Measurements from ENCODE around the gene GM2A.

The GM2A gene

DNA sequence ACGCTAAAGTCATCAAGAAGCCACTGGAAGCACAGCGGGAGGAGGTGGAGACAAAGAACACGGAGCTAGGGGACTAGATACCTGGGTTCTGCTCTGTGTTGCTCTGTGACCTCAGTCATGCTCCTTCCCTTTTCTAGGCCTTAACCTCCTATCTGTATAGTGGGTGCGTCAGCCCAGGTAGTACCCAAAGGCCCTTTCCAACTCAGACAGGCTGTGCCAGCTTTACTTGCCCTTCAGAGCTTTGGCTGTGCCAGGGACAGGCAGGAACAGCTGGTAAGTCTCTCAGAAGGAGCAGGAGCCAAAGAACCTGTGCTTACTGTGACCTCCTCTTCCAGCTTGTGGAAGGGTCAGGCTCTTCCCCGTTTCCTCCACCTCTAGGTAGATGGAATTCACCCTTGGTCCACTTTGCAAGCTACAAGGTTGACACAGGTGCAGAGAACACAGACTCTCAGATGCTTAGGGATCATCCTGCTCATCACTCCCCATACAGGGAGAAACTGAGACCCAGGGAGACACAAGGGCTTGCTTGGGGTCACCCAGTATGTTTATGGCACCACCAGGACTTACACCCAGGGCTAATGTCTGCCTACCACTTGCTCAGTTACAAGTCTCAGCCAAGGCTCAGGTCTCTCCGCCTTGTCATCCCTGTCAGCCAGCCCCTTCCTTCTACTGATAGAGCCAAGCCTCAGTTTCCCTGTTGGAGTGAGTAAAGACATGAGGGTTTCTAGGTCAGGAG, 30.8 kb upstream of the GM2A start:
- TF ChIP-seq GATA2 (IDR thresholded peaks at IDR 0.05; ENCODE audit: low read depth, low read length), result no peak
- TF ChIP-seq GATA3 (IDR thresholded peaks at IDR 0.05; ENCODE audit: low read depth, low read length), result no peak

DNA sequence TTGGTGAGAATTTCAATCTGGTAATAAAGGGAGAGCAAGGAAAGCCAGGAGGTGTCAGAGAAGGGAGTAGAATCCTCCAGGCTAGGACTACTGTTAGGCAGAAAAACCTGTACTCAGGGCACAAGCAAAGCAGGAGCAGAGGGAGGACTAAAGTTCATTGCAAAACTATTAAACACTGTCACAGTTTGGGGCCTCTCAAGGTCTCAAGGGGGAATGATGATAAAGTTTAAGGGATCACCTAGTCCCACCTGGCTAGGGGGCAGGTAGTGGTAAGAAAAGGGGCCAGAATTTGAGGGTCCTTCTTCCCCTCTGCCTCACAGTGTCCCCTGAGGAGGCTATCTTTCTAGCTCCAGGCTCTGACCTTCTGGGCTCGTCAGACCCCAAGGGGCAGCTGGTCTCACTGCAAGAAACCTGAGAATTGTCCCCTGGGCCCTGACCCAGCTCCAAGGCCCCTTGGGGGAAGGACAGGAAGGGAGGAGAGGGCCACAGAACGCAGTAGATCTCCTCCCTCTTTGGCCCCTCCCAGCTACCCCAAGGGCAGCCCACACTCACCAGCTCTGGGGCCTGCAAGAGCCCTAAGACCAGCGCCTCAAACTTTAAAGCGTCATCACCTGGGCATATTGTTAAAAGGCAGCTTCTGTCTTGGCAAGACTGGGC, 30.1 kb upstream of the GM2A start:
- TF ChIP-seq GATA3 (IDR thresholded peaks at IDR 0.05; ENCODE audit: low read depth, low read length) (no peak), GATA2 (IDR thresholded peaks at IDR 0.05; ENCODE audit: low read depth, low read length) (no peak)

DNA sequence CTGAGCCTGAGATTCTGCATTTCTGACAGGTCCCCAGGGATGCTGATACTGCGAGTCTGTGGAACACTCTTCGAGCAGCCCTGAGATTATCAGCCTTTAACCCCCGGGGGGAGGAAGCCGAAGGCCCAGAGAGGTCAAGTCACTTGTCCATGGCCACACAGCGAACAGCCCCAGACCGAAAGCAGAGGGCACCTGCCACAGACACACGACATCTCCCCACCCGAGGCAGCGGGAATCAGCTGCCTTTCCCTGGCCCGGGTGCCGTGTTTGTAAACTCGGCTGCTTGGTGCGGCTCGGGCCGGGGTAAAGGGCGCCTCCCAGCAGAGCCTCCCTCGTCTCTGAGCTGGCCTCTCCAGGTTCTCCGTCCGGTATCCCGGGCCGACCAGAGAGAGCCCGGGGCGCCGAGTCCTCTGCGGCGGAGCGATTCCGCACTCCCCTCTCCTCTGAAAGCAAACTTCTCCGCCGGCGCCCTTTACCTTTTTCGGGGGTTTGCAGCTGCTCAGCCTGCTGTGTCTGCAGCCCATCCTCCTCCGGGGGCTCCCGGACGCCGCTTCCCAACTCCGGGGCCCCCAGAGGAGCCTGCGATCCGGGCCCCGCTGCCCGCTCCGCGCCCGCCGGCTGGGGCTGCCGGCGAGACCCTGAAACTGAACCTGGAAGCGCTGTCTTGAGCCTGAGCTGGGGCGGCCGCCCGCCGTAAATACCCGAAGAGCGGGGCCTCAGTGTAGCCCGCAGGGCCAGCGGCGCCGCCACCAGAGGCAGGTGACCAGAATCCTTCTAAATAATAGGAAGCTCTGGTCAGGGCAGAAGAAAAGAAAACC, 29.3 kb upstream of the GM2A start, which contains the start of gene CCDC69:
CCDC69 (minus strand) TSS at position 646 of the 818 bp plus-strand sequence; CDS start at position 524, 122 bp downstream.
- no peak for TF ChIP-seq GATA2 (IDR thresholded peaks at IDR 0.05; ENCODE audit: low read depth, low read length)
- TF ChIP-seq GATA3 (IDR thresholded peaks at IDR 0.05; ENCODE audit: low read depth, low read length), result no peak

DNA sequence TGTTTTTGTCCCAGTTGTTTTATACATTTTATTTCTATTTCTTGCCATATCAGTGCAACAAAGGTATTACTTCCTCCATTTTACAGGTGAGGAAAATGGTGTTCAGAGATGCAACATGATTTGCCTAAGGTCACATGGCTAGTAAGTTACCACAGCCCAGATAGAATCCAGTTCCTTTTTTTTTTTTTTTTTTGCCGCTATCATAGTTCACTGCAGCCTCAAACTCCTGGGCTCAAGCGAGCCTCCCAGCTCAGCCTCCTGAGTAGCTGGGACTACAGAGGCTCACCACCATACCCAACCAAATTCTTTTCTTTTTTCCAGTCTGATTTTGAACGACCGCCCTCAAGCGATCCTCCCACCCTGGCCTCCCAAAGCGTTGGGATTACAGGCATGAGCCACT, 28.6 kb upstream of the GM2A start:
- TF ChIP-seq GATA3 (IDR thresholded peaks at IDR 0.05; ENCODE audit: low read depth, low read length) (no peak), GATA2 (IDR thresholded peaks at IDR 0.05; ENCODE audit: low read depth, low read length) (no peak)

DNA sequence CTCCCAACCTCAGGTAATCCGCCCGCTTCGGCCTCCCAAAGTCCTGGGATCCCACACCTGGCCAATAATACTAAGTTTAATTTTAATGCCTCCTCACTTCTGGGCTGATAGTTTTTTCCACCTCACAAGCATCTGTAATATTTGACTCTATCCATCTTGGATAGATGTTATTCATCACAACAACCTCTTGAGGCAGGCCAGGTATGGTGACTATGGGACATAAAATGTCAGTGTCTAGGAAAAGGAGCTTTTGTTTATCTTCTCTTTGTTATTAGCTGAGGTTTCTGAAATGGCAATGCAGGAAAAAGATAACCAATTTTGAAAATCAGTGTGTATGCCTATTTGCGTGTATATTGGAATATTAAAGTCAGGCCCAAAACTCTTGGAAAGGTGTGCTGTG, 27.9 kb upstream of the GM2A start:
- TF ChIP-seq GATA3 (IDR thresholded peaks at IDR 0.05; ENCODE audit: low read depth, low read length) (no peak), GATA2 (IDR thresholded peaks at IDR 0.05; ENCODE audit: low read depth, low read length) (no peak)

DNA sequence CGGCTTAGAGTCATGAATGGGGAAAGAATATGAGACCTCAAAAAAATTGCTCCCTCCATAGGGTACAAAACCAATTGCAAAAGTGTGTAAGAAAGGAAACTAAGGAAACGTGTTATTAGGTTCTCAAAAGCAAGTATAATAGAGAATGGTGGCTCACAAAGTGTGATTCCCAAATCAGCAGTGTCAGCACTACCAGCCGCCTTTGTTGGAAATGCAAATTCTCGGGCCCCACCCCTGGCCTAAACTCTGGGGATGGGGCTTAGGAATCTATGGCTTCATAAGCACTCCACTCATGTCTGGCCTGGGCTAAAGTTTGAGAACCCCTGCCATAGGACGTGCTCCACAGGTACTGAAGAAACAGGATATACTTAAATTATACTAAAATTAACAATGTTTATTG, 27.5 kb upstream of the GM2A start:
- no peak for TF ChIP-seq GATA2 (IDR thresholded peaks at IDR 0.05; ENCODE audit: low read depth, low read length)
- TF ChIP-seq GATA3 (IDR thresholded peaks at IDR 0.05; ENCODE audit: low read depth, low read length), result no peak

DNA sequence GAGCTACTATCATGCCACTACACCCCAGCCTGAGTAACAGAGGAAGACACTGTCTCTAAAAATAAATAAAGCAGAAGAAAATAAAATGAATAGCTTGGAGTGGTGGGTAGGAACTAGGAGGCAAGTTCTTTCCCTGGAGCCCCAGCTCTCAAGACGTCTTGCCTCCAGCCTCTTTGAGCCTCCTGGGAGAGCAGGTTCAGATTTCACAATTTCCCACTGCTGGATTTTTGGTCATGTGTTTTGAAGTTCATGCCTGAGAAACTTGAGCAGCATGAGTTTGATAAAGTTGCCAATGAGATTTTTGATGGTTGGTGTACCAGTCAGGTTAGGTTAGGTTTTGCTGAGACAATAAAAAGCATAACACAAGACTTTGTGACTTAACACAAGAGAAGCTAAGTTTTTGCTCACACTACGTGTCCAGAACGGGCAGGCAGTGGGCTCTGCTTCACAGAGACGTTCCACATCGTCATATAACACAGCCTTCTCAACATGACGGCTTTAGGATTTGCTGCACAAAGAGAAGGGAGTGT, 25.0 kb upstream of the GM2A start:
- no peak for TF ChIP-seq GATA3 (IDR thresholded peaks at IDR 0.05; ENCODE audit: low read depth, low read length)
- no peak for TF ChIP-seq GATA2 (IDR thresholded peaks at IDR 0.05; ENCODE audit: low read depth, low read length)

DNA sequence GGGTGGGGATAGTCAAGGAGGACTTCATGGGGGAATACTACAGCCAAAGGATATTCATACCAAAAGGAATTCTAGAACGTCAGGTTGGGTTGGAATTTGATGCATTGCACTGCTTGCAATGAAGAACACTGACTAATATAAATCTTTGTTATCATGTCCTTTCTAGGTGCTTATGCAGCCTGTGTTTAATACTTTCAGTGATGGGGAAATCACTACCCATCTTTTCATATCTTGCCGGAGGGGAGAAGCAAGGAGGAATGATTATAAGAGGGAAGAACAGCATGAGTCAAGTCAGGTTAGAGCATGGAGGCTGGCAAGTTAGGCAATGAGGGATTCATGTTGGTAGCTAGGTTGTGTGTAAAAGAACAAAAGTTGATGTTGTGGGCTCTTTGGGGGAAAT, 24.0 kb upstream of the GM2A start:
- no peak for TF ChIP-seq GATA3 (IDR thresholded peaks at IDR 0.05; ENCODE audit: low read depth, low read length)

DNA sequence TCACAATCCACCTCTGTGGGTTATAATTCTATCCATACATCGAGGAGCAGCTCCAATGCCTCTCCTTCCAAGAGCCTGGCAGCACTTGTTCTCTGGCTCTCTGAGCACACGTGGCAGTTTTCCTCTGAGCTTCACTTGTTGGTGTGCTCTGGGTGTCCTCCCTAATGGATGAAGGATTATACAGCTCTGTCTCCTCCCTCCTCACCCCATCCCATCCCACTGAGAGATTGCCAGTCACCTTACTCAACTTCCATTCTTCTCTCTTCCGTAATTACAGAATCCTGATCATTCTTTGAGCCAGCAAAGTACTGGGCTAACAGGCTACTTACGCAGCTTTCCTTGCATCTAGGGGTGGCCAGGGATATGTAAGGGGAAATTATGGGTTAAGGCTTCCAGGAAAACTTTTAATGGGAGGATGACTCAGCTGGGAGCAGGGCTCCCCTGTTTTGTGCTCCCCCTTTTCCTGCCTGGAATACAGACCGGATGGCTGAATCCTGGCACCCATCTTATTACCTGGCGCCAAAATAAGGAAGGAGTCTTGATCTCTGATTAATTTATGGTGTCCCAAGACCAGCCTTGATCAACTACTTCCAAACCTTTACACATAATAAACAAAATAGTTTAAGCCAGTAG, 22.8 kb upstream of the GM2A start:
- no peak for TF ChIP-seq GATA2 (IDR thresholded peaks at IDR 0.05; ENCODE audit: low read depth, low read length)
- TF ChIP-seq GATA3 (IDR thresholded peaks at IDR 0.05; ENCODE audit: low read depth, low read length), result no peak

DNA sequence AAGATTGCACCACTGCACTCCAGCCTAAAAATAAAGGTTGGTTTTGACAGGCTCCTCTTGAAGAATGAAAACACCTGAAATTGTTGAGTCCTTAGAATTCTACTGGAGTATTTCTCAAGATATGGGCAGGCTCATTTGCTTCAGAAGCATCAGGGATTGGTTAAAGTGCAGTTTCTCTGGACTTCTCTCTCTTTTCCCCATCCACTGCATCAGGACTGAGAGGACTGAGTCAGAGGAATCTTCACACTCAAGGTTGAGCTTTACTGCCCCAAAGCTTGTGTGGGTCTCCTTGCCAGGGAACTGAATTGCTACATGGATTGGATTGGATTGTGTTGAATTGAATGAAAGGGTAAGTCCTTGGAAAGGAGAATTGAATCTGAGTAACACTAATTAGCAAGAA, 21.6 kb upstream of the GM2A start:
- TF ChIP-seq GATA2 (IDR thresholded peaks at IDR 0.05; ENCODE audit: low read depth, low read length) (no peak), GATA3 (IDR thresholded peaks at IDR 0.05; ENCODE audit: low read depth, low read length) (no peak)

DNA sequence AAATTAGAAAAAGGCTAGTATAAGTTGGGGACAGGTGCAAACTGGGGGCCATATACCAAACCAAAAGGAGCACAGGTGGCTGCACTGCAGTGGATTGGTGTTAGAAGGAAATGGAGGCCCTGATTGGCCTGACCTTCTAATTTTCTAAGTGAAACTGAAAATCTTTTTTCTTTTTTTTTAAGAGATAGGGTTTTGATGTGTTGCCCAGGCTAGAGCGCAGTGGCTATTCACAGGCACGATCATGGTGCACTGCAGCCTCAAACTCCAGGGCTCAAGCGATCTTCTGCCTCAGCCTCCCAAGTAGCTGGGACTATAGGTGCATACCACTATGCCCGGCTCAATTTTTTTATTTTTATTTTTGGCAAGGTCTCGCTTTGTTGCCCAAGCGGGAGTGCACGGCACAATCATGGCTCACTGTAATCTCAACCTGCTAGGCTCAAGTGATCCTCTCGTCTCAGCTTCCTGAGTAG, 19.3 kb upstream of the GM2A start:
- TF ChIP-seq GATA2 (IDR thresholded peaks at IDR 0.05; ENCODE audit: low read depth, low read length) (no peak), GATA3 (IDR thresholded peaks at IDR 0.05; ENCODE audit: low read depth, low read length) (no peak)

DNA sequence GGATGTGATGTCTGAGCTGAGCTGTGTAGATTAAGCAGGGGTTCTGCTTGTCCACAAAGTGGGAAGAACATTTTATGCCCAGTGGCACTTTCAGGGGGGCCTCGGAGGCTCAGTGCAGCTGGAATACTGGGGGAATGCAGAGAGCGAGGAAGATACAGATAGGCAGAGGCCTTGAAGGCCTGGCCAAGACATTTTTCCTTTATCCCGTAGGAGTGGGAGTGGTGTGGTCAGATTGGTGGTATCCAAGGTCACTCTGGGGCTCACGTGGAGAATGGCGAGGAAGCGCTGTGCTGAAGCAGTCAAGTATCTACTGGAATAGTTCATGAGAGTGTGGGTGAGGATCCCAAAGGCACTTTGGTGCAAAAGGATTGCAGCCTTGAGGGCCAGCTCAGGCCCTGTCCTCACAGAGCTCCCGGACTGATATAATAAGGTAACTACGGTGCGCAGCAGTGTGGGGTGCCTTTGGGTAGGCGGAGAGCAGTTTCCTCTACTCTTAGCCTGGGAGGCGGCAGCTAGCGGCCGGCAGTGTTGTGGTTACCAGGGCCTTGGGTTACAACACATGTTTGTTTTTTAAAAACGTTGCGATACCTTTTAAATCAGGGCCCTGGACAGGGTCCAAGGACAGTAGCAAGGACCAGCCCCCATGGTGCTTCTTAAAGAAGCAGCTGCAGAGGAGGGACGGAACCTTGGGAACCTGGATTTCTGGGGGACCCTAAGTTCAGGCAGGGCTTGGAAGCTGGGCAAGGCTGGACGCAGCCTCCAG, 18.3 kb upstream of the GM2A start:
- no peak for TF ChIP-seq GATA3 (IDR thresholded peaks at IDR 0.05; ENCODE audit: low read depth, low read length)
- no peak for TF ChIP-seq GATA2 (IDR thresholded peaks at IDR 0.05; ENCODE audit: low read depth, low read length)

DNA sequence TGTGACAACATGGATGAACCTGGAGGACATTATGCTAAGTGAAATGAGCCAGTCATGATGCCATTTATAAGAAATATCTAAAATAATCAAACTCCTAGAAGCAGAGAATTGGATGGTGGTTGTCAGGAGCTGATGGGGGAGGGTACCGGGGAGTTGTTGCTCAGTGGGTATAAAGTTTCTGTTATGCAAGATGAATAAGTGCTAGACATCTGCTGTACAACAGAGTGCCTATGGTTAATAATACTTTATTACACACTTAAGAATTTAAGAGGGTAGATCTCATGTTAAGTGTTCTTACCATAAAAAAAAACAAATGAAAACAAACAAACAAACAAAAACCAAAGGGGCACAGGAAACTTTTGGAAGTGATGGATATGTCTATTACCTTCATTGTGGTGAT, 16.1 kb upstream of the GM2A start:
- TF ChIP-seq GATA3 (IDR thresholded peaks at IDR 0.05; ENCODE audit: low read depth, low read length) (no peak), GATA2 (IDR thresholded peaks at IDR 0.05; ENCODE audit: low read depth, low read length) (no peak)
